Chondrocyte (in vitro differentiated cells): ENCODE results near the gene DPH3. TPM values are rescaled to one million over a fixed set of nuclear protein-coding genes. Genes with fewer than 3 reads are reported as not detected.

ENCODE experiments used
- DNase-seq: peaks from one replicate; pipeline ENCODE4 v3.0.0; 2021; ENCODE audit warnings: mixed read lengths, low spot score
- H3K27ac Mint-ChIP-seq: one replicate; pipeline ENCODE4 v1.8.0; 2021; ENCODE audit warnings: mild to moderate bottlenecking, moderate library complexity, mixed read lengths; ENCODE audit not compliant: unreplicated experiment
- H3K27me3 Mint-ChIP-seq: 2 replicates; pipeline ENCODE4 v1.8.0; 2021; ENCODE audit warnings: low read depth, mixed read lengths
- H3K36me3 Mint-ChIP-seq: 2 replicates; pipeline ENCODE4 v1.8.0; 2021; ENCODE audit warnings: low read depth, mixed read lengths
- H3K4me1 Mint-ChIP-seq: 2 replicates; pipeline ENCODE4 v1.8.0; 2021; ENCODE audit warnings: low read depth, mild to moderate bottlenecking, mixed read lengths
- H3K4me3 Mint-ChIP-seq: one replicate; pipeline ENCODE4 v1.8.0; 2021; ENCODE audit warnings: mild to moderate bottlenecking, moderate library complexity, mixed read lengths; ENCODE audit not compliant: unreplicated experiment
- H3K9me3 Mint-ChIP-seq: 2 replicates; pipeline ENCODE4 v1.8.0; 2021; ENCODE audit warnings: low read depth, mixed read lengths
- CTCF ChIP-seq: fragments of 200-600 bp; sonication (generic); IDR thresholded peaks from 2 replicates; pipeline ENCODE4 v1.5.0; 2021; ENCODE audit warnings: antibody characterized with exemption, mild to moderate bottlenecking, moderate library complexity
- total RNA-seq: library from RNA; stranded (reverse); gene quantifications from 3 replicates; pipeline ENCODE4 v1.2.1, GENCODE V29; 2021

Gene DPH3
- total RNA-seq, 1 donor from 2014 or later = 20.5 TPM

DNA sequence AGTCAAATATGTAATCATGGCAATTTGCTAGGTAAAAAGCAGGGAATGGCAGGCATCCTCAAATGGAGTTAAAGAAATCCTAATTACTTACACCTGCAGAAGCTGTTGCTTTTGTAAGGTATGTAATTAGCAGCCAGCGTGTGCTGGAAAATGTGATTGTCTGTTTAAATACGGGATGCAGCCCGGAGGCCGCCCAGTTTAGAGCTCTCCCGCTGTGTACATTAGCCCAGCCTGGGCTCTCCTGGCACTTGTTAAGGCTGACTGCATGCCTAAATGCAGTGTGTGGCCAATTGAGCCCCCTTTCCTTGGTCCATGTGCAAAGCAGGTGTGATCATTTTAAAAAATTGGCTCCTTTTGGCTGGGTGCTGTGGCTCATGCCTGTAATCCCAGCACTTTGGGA lies 9.0 kb downstream of the DPH3 start:
- DNase-seq = no peak
- Mint-ChIP-seq H3K27me3 (no peaks in the 10 kb centered on the region), H3K27ac (no peak overlapping the region), H3K9me3 (no peaks in the 10 kb centered on the region), H3K36me3 (peaks cover 4% of the 10 kb centered on the region), H3K4me1 (no peaks in the 10 kb centered on the region), H3K4me3 (no peak overlapping the region)
- TF ChIP-seq CTCF = no peak

- DNase-seq = no peak
- no peak overlapping the region for H3K27ac Mint-ChIP-seq
- H3K9me3 Mint-ChIP-seq = no peaks in the 10 kb centered on the region
- no peaks in the 10 kb centered on the region for H3K27me3 Mint-ChIP-seq
- TF ChIP-seq CTCF = no peak
- H3K4me1 Mint-ChIP-seq = no peaks in the 10 kb centered on the region
- no peak overlapping the region for H3K4me3 Mint-ChIP-seq
- peaks cover 4% of the 10 kb centered on the region for H3K36me3 Mint-ChIP-seq
Measured at GRCh38 chr3:16255326-16255725, 9.4 kb downstream of the DPH3 start.

DNA sequence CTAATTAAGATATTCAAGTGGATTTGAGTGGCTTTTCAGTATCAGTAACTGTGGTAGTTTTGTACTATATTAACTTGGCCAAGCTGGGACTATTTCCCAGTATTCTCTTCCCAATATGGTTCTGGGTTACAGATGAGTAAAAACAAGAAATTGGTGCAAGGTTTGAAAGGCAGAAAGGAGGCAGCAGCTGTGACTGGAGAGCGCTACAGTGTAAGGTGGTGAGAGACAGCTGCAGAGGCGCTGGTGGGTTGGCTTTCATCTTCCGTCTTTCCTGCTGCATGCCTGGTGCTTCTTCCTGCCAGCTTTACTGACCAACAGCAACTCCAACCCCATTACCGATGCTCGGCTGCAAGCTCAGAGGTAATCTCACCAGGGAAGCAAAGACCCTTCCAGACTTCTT lies 9.8 kb downstream of the DPH3 start:
- no peaks in the 10 kb centered on the region for H3K4me1 Mint-ChIP-seq
- H3K36me3 Mint-ChIP-seq = peaks cover 4% of the 10 kb centered on the region
- H3K9me3 Mint-ChIP-seq = no peaks in the 10 kb centered on the region
- H3K27me3 Mint-ChIP-seq = no peaks in the 10 kb centered on the region
- no peak for DNase-seq
- H3K27ac Mint-ChIP-seq = no peak overlapping the region
- no peak overlapping the region for H3K4me3 Mint-ChIP-seq
- no peak for TF ChIP-seq CTCF

- Mint-ChIP-seq H3K4me1 (no peaks in the 10 kb centered on the region), H3K36me3 (no peaks in the 10 kb centered on the region), H3K9me3 (no peaks in the 10 kb centered on the region), H3K27ac (no peak overlapping the region), H3K27me3 (no peaks in the 10 kb centered on the region), H3K4me3 (no peak overlapping the region)
- DNase-seq = no peak
- no peak for TF ChIP-seq CTCF
Measured at GRCh38 chr3:16253601-16254000, 11.1 kb downstream of the DPH3 start.

DNA sequence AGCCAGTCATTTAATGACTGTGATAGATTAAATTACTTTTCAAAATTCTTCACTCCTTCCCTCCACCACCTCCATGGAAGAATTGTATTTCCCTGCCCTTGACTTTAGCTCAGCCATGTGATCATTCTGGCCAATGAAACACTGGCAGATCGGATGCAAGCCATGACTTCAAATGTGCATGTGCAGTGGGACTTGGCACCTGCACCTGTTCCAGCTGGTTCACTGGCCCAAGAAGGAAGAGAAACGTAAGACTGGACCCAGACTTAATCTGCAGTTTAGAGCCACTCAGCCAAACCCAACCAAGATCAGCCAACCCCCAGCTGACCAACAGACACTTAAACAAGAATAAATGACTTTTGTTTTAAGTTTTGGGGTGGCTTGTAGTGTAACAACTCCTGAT lies 11.8 kb downstream of the DPH3 start:
- no peaks in the 10 kb centered on the region for H3K27me3 Mint-ChIP-seq
- H3K4me3 Mint-ChIP-seq = no peak overlapping the region
- no peaks in the 10 kb centered on the region for H3K4me1 Mint-ChIP-seq
- H3K27ac Mint-ChIP-seq = no peak overlapping the region
- DNase-seq = no peak
- TF ChIP-seq CTCF = no peak
- no peaks in the 10 kb centered on the region for H3K9me3 Mint-ChIP-seq
- no peaks in the 10 kb centered on the region for H3K36me3 Mint-ChIP-seq
